OCI-LY7 (cell line): ENCODE data around the gene SRSF10. TPM values are rescaled to one million over a fixed set of nuclear protein-coding genes. Genes with fewer than 3 reads are reported as not detected.

Source experiments
- BruUV-seq: library from RNA; stranded (reverse); fragments of 400-500 nt; replicated peaks from 2 replicates; lab custom pipeline; 2021; lab: Mats Ljungman, UMichigan
- CTCF ChIA-PET: fragments of 300-600 bp; sonication (Branson Sonifier 250); formaldehyde crosslinking; loops from one replicate; lab custom pipeline; 2022; ENCODE audit warnings: antibody characterized with exemption; ENCODE audit not compliant: unreplicated experiment; lab: Charles Lee
- POLR2A ChIA-PET: fragments of 300-600 bp; sonication (Branson Sonifier 250); formaldehyde crosslinking; loops from one replicate; lab custom pipeline; 2022; ENCODE audit warnings: antibody characterized with exemption; lab: Charles Lee
- DNase-seq: peaks from one replicate; pipeline ENCODE4 v3.0.0-alpha.2; 2015; ENCODE audit warnings: low spot score
- H2AFZ ChIP-seq: fragments of 200-600 bp; sonication (generic), shearing (Covaris generic); 2 replicates; pipeline ENCODE4 v1.6.1; 2014; ENCODE audit warnings: mild to moderate bottlenecking, antibody characterized with exemption, low read length, moderate library complexity
- H3K27ac ChIP-seq: fragments of 200-600 bp; sonication (generic); 2 replicates; pipeline ENCODE4 v1.5.1; 2014; ENCODE audit warnings: mixed run types, low read depth, mild to moderate bottlenecking, moderate library complexity, low read length, inconsistent platforms; ENCODE audit not compliant: poor library complexity, severe bottlenecking
- H3K36me3 ChIP-seq: fragments of 200-600 bp; sonication (generic); 2 replicates; pipeline ENCODE4 v1.6.1; 2014; ENCODE audit warnings: mild to moderate bottlenecking, antibody characterized with exemption, low read length, moderate library complexity, mixed read lengths; ENCODE audit not compliant: insufficient read depth
- H3K4me1 ChIP-seq: fragments of 200-600 bp; sonication (generic); 2 replicates; pipeline ENCODE4 v1.5.1; 2014; ENCODE audit warnings: mild to moderate bottlenecking, low read length; ENCODE audit not compliant: insufficient read depth, poor library complexity, severe bottlenecking
- H3K4me2 ChIP-seq: fragments of 200-600 bp; sonication (generic); 2 replicates; pipeline ENCODE4 v1.6.1; 2014; ENCODE audit warnings: mild to moderate bottlenecking, low read length
- H3K4me3 ChIP-seq: fragments of 200-600 bp; sonication (generic); 2 replicates; pipeline ENCODE4 v1.5.1; 2014; ENCODE audit warnings: mild to moderate bottlenecking, low read depth, low read length; ENCODE audit not compliant: poor library complexity, severe bottlenecking
- H3K79me2 ChIP-seq: fragments of 200-600 bp; sonication (generic); 2 replicates; pipeline ENCODE4 v1.6.1; 2016; ENCODE audit warnings: low read depth, mild to moderate bottlenecking, low read length, moderate library complexity, mixed read lengths; ENCODE audit not compliant: insufficient read depth
- H3K9me2 ChIP-seq: fragments of 200-600 bp; sonication (generic); 2 replicates; pipeline ENCODE4 v1.6.1; 2016; ENCODE audit warnings: mild to moderate bottlenecking, low read length, mixed read lengths; ENCODE audit not compliant: insufficient read depth
- H3K9me3 ChIP-seq: fragments of 200-600 bp; sonication (generic); 2 replicates; pipeline ENCODE4 v1.6.1; 2014; ENCODE audit warnings: mild to moderate bottlenecking, mixed run types, low read length, mixed read lengths
- H4K20me1 ChIP-seq: fragments of 200-600 bp; sonication (generic); 2 replicates; pipeline ENCODE4 v1.6.1; 2014; ENCODE audit warnings: mild to moderate bottlenecking, antibody characterized with exemption, low read length, moderate library complexity, mixed read lengths; ENCODE audit not compliant: insufficient read depth
- CTCF ChIP-seq: fragments of 200-600 bp; sonication (generic); conservative IDR thresholded peaks from 2 replicates; pipeline ENCODE4 v1.5.1; 2014; ENCODE audit warnings: mild to moderate bottlenecking, antibody characterized with exemption, low read length, moderate library complexity, mixed read lengths
- EZH2phosphoT487 ChIP-seq: fragments of 200-600 bp; sonication (generic); IDR thresholded peaks from 2 replicates; pipeline ENCODE4 v1.6.1; 2018; ENCODE audit warnings: low read depth, borderline replicate concordance, mild to moderate bottlenecking, mixed run types, antibody characterized with exemption, low read length, moderate library complexity, mixed read lengths
- intact Hi-C: fragments of 100-400 bp; cut with micrococcal nuclease; formaldehyde crosslinking; loops from one replicate; pipeline ENCODE4 v1.10.0; 2022; ENCODE audit not compliant: unreplicated experiment
- microRNA-seq: library from miRNA; unstranded; fragments of <30 nt; microRNA quantifications from one replicate; pipeline ENCODE4 v1.2.0, GENCODE V29; 2022; ENCODE audit warnings: borderline replicate concordance
- small RNA-seq: library from RNA; depleted of rRNA; stranded (forward); fragments of <200 nt; gene quantifications from one replicate; pipeline ENCODE3, GENCODE V24; 2014
- total RNA-seq, 2 experiments: library from RNA; depleted of rRNA in 1 of 2; stranded (reverse); fragments of >200 nt in 1 of 2; shearing (Covaris generic) in 1 of 2; gene quantifications; 2 replicates each; pipeline ENCODE4 v1.2.3, GENCODE V29; 2014 to 2022

Gene SRSF10
- total RNA-seq, 2 experiments from 2014 or later: 229 to 335 TPM

- peaks cover 82% of the 10 kb centered on the region for H3K4me1 ChIP-seq
- H3K79me2 ChIP-seq: peaks cover 27% of the 10 kb centered on the region; the same call in 1 of the 2 replicates
- peak overlapping the region; percentile 85; the same call in 1 of the 2 replicates for H2AFZ ChIP-seq
- no peaks in the 10 kb centered on the region for H3K36me3 ChIP-seq
- TF ChIP-seq CTCF (no peak), EZH2phosphoT487 (no peak)
- ChIA-PET CTCF (interaction anchor here (1.3 to 2.5 kb wide), 2 partner anchors 15 to 137 kb away, joined by 5 to 14 read pairs; partner anchors contain the start of gene PITHD1), POLR2A (interaction anchor here (0.6 to 2.2 kb wide), 5 partner anchors 16 to 98 kb away, joined by 3 to 6 read pairs (median 3); no protein-coding TSS in a partner anchor)
- peak overlapping the region; percentile 71; the same call in 1 of the 2 replicates for H3K4me2 ChIP-seq
- no peaks in the 10 kb centered on the region for H4K20me1 ChIP-seq
- H3K4me3 ChIP-seq: no peak overlapping the region
- H3K9me2 ChIP-seq: no peaks in the 10 kb centered on the region
- H3K27ac ChIP-seq: peak overlapping the region; percentile 71
- no peaks in the 10 kb centered on the region for H3K9me3 ChIP-seq
- no peak for DNase-seq
- intact Hi-C loops: no loop called here
- no TSS peak for BruUV-seq
Measured at GRCh38 chr1:23915466-23915865, 64.7 kb downstream of the SRSF10 start.

GRCh38 chr1:23914921-23915320, 65.2 kb downstream of the SRSF10 start:
- CTCF ChIA-PET: interaction anchor here (2.5 kb wide), 1 partner anchor 16 kb away, joined by 14 read pairs; no protein-coding TSS in a partner anchor
- Histone ChIP-seq H3K36me3 (no peaks in the 10 kb centered on the region), H3K9me2 (no peaks in the 10 kb centered on the region), H3K4me2 (no peak overlapping the region), H3K4me1 (peaks cover 82% of the 10 kb centered on the region), H4K20me1 (no peaks in the 10 kb centered on the region), H3K9me3 (no peaks in the 10 kb centered on the region), H3K79me2 (peaks cover 33% of the 10 kb centered on the region; the same call in 1 of the 2 replicates), H3K4me3 (no peak overlapping the region), H3K27ac (peak overlapping the region; percentile 71), H2AFZ (peak overlapping the region; percentile 20; the same call in 1 of the 2 replicates)
- TF ChIP-seq EZH2phosphoT487 (no peak), CTCF (no peak)
- POLR2A ChIA-PET: interaction anchor here (0.6 to 2.2 kb wide), 4 partner anchors 17 to 97 kb away, joined by 3 to 6 read pairs (median 3); no protein-coding TSS in a partner anchor
- intact Hi-C loops: loop anchor here (1.0 kb wide), 1 partner anchor 47 kb away; the partner anchor contains the start of gene FUCA1
- BruUV-seq: no TSS peak
- DNase-seq: no peak

Small RNA genes lying within 50 kb of the gene (microRNA-seq; reads per million reads assigned to microRNA genes)
- gene MIR378F: not detected

Small RNA genes lying within 50 kb of the gene (small RNA-seq; reads per million reads assigned to genes)
- gene MIR378F: not detected

Other genes starting within 250 kb of the SRSF10 start
- 24.7 and 29.1 TPM in 2 replicates for gene ELOA, start 236.9 kb downstream of the SRSF10 start, total RNA-seq (2014; rRNA removed; shearing (Covaris generic))
- 35.8 and 41.0 TPM in 2 replicates for gene ELOA, start 236.9 kb downstream of the SRSF10 start, total RNA-seq (2022)
- 89.9 and 90.8 TPM in 2 replicates for gene PITHD1, start 201.9 kb downstream of the SRSF10 start, total RNA-seq (2014; rRNA removed; shearing (Covaris generic))
- gene PITHD1, start 201.9 kb downstream of the SRSF10 start, total RNA-seq (2022): 63.6 and 67.2 TPM in 2 replicates
- gene LYPLA2, start 189.2 kb downstream of the SRSF10 start, total RNA-seq (2014; rRNA removed; shearing (Covaris generic)): 65.1 and 91.2 TPM in 2 replicates
- gene LYPLA2, start 189.2 kb downstream of the SRSF10 start, total RNA-seq (2022): 66.5 and 68.3 TPM in 2 replicates
- gene GALE, start 179.6 kb downstream of the SRSF10 start, total RNA-seq (2014; rRNA removed; shearing (Covaris generic)): 17.9 and 19.6 TPM in 2 replicates
- gene GALE, start 179.6 kb downstream of the SRSF10 start, total RNA-seq (2022): 16.0 and 16.8 TPM in 2 replicates
- gene HMGCL, start 154.9 kb downstream of the SRSF10 start, total RNA-seq (2014; rRNA removed; shearing (Covaris generic)): 9.0 and 13.1 TPM in 2 replicates
- 27.4 and 30.7 TPM in 2 replicates for gene HMGCL, start 154.9 kb downstream of the SRSF10 start, total RNA-seq (2022)
- gene FUCA1, start 112.0 kb downstream of the SRSF10 start, total RNA-seq (2014; rRNA removed; shearing (Covaris generic)): 9.1 and 9.3 TPM in 2 replicates
- 9.3 and 9.9 TPM in 2 replicates for gene FUCA1, start 112.0 kb downstream of the SRSF10 start, total RNA-seq (2022)
- 11.2 and 14.1 TPM in 2 replicates for gene CNR2, start 67.0 kb downstream of the SRSF10 start, total RNA-seq (2014; rRNA removed; shearing (Covaris generic))
- 13.2 and 17.0 TPM in 2 replicates for gene CNR2, start 67.0 kb downstream of the SRSF10 start, total RNA-seq (2022)
- 129 and 143 TPM in 2 replicates for gene PNRC2, start 20.5 kb downstream of the SRSF10 start, total RNA-seq (2014; rRNA removed; shearing (Covaris generic))
- gene PNRC2, start 20.5 kb downstream of the SRSF10 start, total RNA-seq (2022): 198 and 210 TPM in 2 replicates
- not detected in 2 replicates for gene MYOM3, start 131.8 kb upstream of the SRSF10 start, total RNA-seq (2014; rRNA removed; shearing (Covaris generic))
- gene MYOM3, start 131.8 kb upstream of the SRSF10 start, total RNA-seq (2022): not detected in 2 replicates
- not detected in 2 replicates for gene IL22RA1, start 162.8 kb upstream of the SRSF10 start, total RNA-seq (2014; rRNA removed; shearing (Covaris generic))
- not detected in 2 replicates for gene IL22RA1, start 162.8 kb upstream of the SRSF10 start, total RNA-seq (2022)
- gene IFNLR1, start 207.0 kb upstream of the SRSF10 start, total RNA-seq (2014; rRNA removed; shearing (Covaris generic)): 24.6 and 29.4 TPM in 2 replicates
- gene IFNLR1, start 207.0 kb upstream of the SRSF10 start, total RNA-seq (2022): 30.5 and 31.7 TPM in 2 replicates